Natural killer cell (primary cell): Measurements from ENCODE around the gene CYTH1. TPM values are rescaled to one million over a fixed set of nuclear protein-coding genes. Genes with fewer than 3 reads are reported as not detected.
A peak's percentile ranks its signal among the peaks of the same experiment; 100 is the strongest.

Experiments
- ATAC-seq, 3 donors: fragments of 150-1000 bp in 2 of 3; fragments of 200-7000 bp in 1 of 3; cut with Tn5 transposase; 1 replicate in 1 of 3; 2 replicates in 2 of 3; pipeline ENCODE4 v1.10.0; 2021; ENCODE audit warnings: mild to moderate bottlenecking in 2 of 3, moderate library complexity in 2 of 3
- DNase-seq, 2 donors: peaks; one replicate each; pipeline versions ENCODE4 v3.0.0 to v3.0.0-alpha.2; 2013 to 2021; ENCODE audit warnings: mixed read lengths in 1 of 2
- H3K27ac ChIP-seq: one replicate; pipeline ENCODE4 v1.5.1; 2013; ENCODE audit warnings: mild to moderate bottlenecking, low read length
- H3K27me3 ChIP-seq: one replicate; pipeline ENCODE4 v1.6.1; 2013; ENCODE audit warnings: low read length; ENCODE audit not compliant: control insufficient read depth, insufficient read depth
- H3K36me3 ChIP-seq: one replicate; pipeline ENCODE4 v1.6.1; 2013; ENCODE audit warnings: low read length; ENCODE audit not compliant: control insufficient read depth, insufficient read depth
- H3K4me1 ChIP-seq: one replicate; pipeline ENCODE4 v1.6.1; 2013; ENCODE audit warnings: low read length; ENCODE audit not compliant: control insufficient read depth, insufficient read depth
- H3K4me3 ChIP-seq: one replicate; pipeline ENCODE4 v1.5.1; 2013; ENCODE audit warnings: low read length
- H3K9me3 ChIP-seq: one replicate; pipeline ENCODE4 v1.6.1; 2013; ENCODE audit warnings: low read length; ENCODE audit not compliant: control insufficient read depth, insufficient read depth
- H3K27ac Mint-ChIP-seq, 2 donors: one replicate each; pipeline ENCODE4 v1.8.0; 2022; ENCODE audit warnings: mild to moderate bottlenecking in 2 of 2, mixed read lengths in 2 of 2, moderate library complexity in 1 of 2
- H3K27me3 Mint-ChIP-seq, 2 donors: one replicate each; pipeline ENCODE4 v1.8.0; 2022; ENCODE audit warnings: low read depth in 2 of 2, mixed read lengths in 2 of 2
- H3K36me3 Mint-ChIP-seq: one replicate; pipeline ENCODE4 v1.8.0; 2022; ENCODE audit warnings: mixed read lengths
- H3K4me1 Mint-ChIP-seq, 2 donors: one replicate each; pipeline ENCODE4 v1.8.0; 2022; ENCODE audit warnings: mixed read lengths in 2 of 2
- H3K4me3 Mint-ChIP-seq: one replicate; pipeline ENCODE4 v1.8.0; 2022; ENCODE audit warnings: mild to moderate bottlenecking, moderate library complexity, mixed read lengths
- H3K9me3 Mint-ChIP-seq, 2 donors: one replicate each; pipeline ENCODE4 v1.8.0; 2022; ENCODE audit warnings: mixed read lengths in 2 of 2
- CTCF ChIP-seq: fragments of 200-600 bp; IDR thresholded peaks from one replicate; pipeline ENCODE4 v1.8.0; 2022; ENCODE audit warnings: antibody characterized with exemption
- WGBS: methylation state at CpG from one replicate; pipeline ENCODE4 v1.1.7; 2013; ENCODE audit warnings: missing lambda C conversion rate; ENCODE audit not compliant: insufficient coverage; 5-methylcytosine and 5-hydroxymethylcytosine counted together
- intact Hi-C: fragments of 100-400 bp; cut with micrococcal nuclease; formaldehyde crosslinking; loops from one replicate; pipeline ENCODE4 v1.14.2; 2022
- total RNA-seq, 4 donors: library from RNA; stranded (reverse); fragments of 120-200 nt in 1 of 4; gene quantifications; one replicate each; pipeline versions ENCODE4 v1.2.3 to v1.2.4, GENCODE V29; 2013 to 2022

Gene CYTH1
- total RNA-seq, 3 donors from 2014 or later (not counting 1 experiment from before 2014, with no cell fraction given) = 437 to 514 (median 457) TPM

GRCh38 chr17:78727476-78728229 lies 54.4 kb downstream of the CYTH1 start:
- Mint-ChIP-seq H3K4me1 (peaks cover 93 to 95% of the 10 kb centered on the region in 2 donors), H3K27me3 (no peaks in the 10 kb centered on the region), H3K27ac (peak overlapping the region; percentile 93 to 94), H3K36me3 (no peaks in the 10 kb centered on the region), H3K9me3 (no peaks in the 10 kb centered on the region), H3K4me3 (peak overlapping the region; percentile 84)
- Histone ChIP-seq H3K4me1 (peaks cover 85% of the 10 kb centered on the region), H3K27ac (no peak overlapping the region), H3K36me3 (peaks cover 14% of the 10 kb centered on the region), H3K9me3 (no peaks in the 10 kb centered on the region), H3K27me3 (no peaks in the 10 kb centered on the region), H3K4me3 (no peak overlapping the region)
- TF ChIP-seq CTCF = no peak
- ATAC-seq (no peak), DNase-seq (no peak)
- 85% methylated on average over 11 of the region's 11 CpGs for WGBS
- intact Hi-C loops = loop anchor here (2.0 kb wide), 1 partner anchor 13 kb away; no protein-coding TSS in a partner anchor

GRCh38 chr17:78727057-78727456 lies 55.0 kb downstream of the CYTH1 start:
- no peak for TF ChIP-seq CTCF
- peak overlapping the region; percentile 84 for H3K4me3 Mint-ChIP-seq
- H3K27me3 Mint-ChIP-seq = no peaks in the 10 kb centered on the region
- DNase-seq (no peak), ATAC-seq (no peak)
- WGBS = 92% methylated on average over 5 of the region's 5 CpGs
- intact Hi-C loops = no loop called here
- H3K9me3 ChIP-seq = no peaks in the 10 kb centered on the region
- no peaks in the 10 kb centered on the region for H3K9me3 Mint-ChIP-seq
- peaks cover 93 to 95% of the 10 kb centered on the region in 2 donors for H3K4me1 Mint-ChIP-seq
- H3K27me3 ChIP-seq = no peaks in the 10 kb centered on the region
- H3K36me3 ChIP-seq = peaks cover 14% of the 10 kb centered on the region
- H3K27ac ChIP-seq = no peak overlapping the region
- H3K4me1 ChIP-seq = peaks cover 89% of the 10 kb centered on the region
- H3K27ac Mint-ChIP-seq = peak overlapping the region; percentile 93 to 94
- H3K36me3 Mint-ChIP-seq = no peaks in the 10 kb centered on the region
- H3K4me3 ChIP-seq = no peak overlapping the region

DNA sequence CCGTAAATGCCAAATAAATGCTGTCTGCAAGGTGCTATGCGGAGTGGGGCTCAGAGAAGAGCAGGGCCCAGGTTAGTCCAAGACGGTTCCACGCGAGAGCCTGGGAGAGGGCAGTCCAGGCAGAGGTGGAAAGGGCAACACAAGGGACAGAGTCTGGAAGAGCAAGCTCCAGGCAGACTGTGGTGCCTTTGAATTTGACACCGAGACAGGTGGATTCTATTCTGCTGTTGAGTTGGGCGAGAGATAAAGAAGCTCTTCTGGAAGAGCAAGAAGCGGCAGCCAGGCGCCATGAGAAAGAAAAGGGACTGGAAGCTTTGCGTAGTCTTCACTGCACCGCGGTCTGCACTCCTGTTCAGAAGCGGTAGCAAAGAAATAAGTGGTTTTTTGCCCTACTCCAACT lies 55.6 kb downstream of the CYTH1 start:
- Histone ChIP-seq H3K4me1 (peaks cover 88% of the 10 kb centered on the region), H3K4me3 (no peak overlapping the region), H3K27ac (peak overlapping the region; percentile 35), H3K9me3 (no peaks in the 10 kb centered on the region), H3K27me3 (no peaks in the 10 kb centered on the region), H3K36me3 (peaks cover 14% of the 10 kb centered on the region)
- Mint-ChIP-seq H3K4me3 (peak overlapping the region; percentile 84), H3K4me1 (peaks cover 95% of the 10 kb centered on the region in 2 donors), H3K9me3 (no peaks in the 10 kb centered on the region), H3K36me3 (no peaks in the 10 kb centered on the region), H3K27me3 (no peaks in the 10 kb centered on the region), H3K27ac (peak overlapping the region; percentile 93 to 94)
- intact Hi-C loops = no loop called here
- no peak for TF ChIP-seq CTCF
- no peak for ATAC-seq
- 88% methylated on average over 13 of the region's 13 CpGs for WGBS
- DNase-seq = no peak
